T-helper 2 cell treated with Interferon-gamma antibody and Interleukin-4, amounts not matched to agents 5 μg/mL and 100 μg/mL, for 36 hours (primary cell): ENCODE data around the gene ZDHHC19.
"Not testable (repeated sequence)": the region's sequence is repeated elsewhere in the genome, so short reads cannot be mapped to it uniquely, and the experiment has no call there.

Experiments
- DNase-seq: peaks from one replicate; pipeline ENCODE4 v3.0.0; 2021; ENCODE audit warnings: low spot score
- H3K27ac Mint-ChIP-seq: one replicate; pipeline ENCODE4 v1.8.0; 2021; ENCODE audit warnings: mild to moderate bottlenecking, mixed read lengths
- H3K27me3 Mint-ChIP-seq: one replicate; pipeline ENCODE4 v1.8.0; 2021; ENCODE audit warnings: low read depth, mixed read lengths
- H3K36me3 Mint-ChIP-seq: one replicate; pipeline ENCODE4 v1.8.0; 2021; ENCODE audit warnings: low read depth, mixed read lengths
- H3K4me1 Mint-ChIP-seq: one replicate; pipeline ENCODE4 v1.8.0; 2021; ENCODE audit warnings: low read depth, mixed read lengths
- H3K4me3 Mint-ChIP-seq: one replicate; pipeline ENCODE4 v1.8.0; 2022; ENCODE audit warnings: mild to moderate bottlenecking, moderate library complexity, mixed read lengths
- H3K9me3 Mint-ChIP-seq: one replicate; pipeline ENCODE4 v1.8.0; 2021; ENCODE audit warnings: mixed read lengths

Gene ZDHHC19

GRCh38 chr3:196218155-196218712, 7.0 kb upstream of the ZDHHC19 start:
- H3K9me3 Mint-ChIP-seq, result no peaks in the 10 kb centered on the region
- H3K4me3 Mint-ChIP-seq, result no peak overlapping the region
- H3K4me1 Mint-ChIP-seq, result peaks cover 13% of the 10 kb centered on the region
- DNase-seq, result no peak
- H3K27ac Mint-ChIP-seq, result no peak overlapping the region
- no peaks in the 10 kb centered on the region for H3K36me3 Mint-ChIP-seq
- H3K27me3 Mint-ChIP-seq, result peaks cover 3% of the 10 kb centered on the region

- Mint-ChIP-seq H3K9me3 (no peaks in the 10 kb centered on the region), H3K27me3 (no peaks in the 10 kb centered on the region), H3K4me1 (peaks cover 13% of the 10 kb centered on the region), H3K4me3 (peak overlapping the region; percentile 24), H3K36me3 (no peaks in the 10 kb centered on the region), H3K27ac (peak overlapping the region; percentile 74)
- DNase-seq, result no peak
Measured at GRCh38 chr3:196217307-196218154, 6.3 kb upstream of the ZDHHC19 start.

- no peak for DNase-seq
- H3K36me3 Mint-ChIP-seq, result no peaks in the 10 kb centered on the region
- H3K4me3 Mint-ChIP-seq, result no peak overlapping the region
- no peak overlapping the region for H3K27ac Mint-ChIP-seq
- H3K9me3 Mint-ChIP-seq, result no peaks in the 10 kb centered on the region
- H3K4me1 Mint-ChIP-seq, result peaks cover 13% of the 10 kb centered on the region
- no peaks in the 10 kb centered on the region for H3K27me3 Mint-ChIP-seq
Measured at GRCh38 chr3:196216681-196217211, 5.5 kb upstream of the ZDHHC19 start.

- no peaks in the 10 kb centered on the region for H3K36me3 Mint-ChIP-seq
- no peaks in the 10 kb centered on the region for H3K9me3 Mint-ChIP-seq
- H3K27me3 Mint-ChIP-seq, result no peaks in the 10 kb centered on the region
- no peak for DNase-seq
- H3K4me3 Mint-ChIP-seq, result peak within 1 kb of the TSS; percentile 24
- peaks cover 13% of the 10 kb centered on the region for H3K4me1 Mint-ChIP-seq
- peak within 1 kb of the TSS; percentile 74 for H3K27ac Mint-ChIP-seq
Measured at GRCh38 chr3:196216089-196216564, 4.9 kb upstream of the ZDHHC19 start, which contains the start of gene SLC51A. SLC51A (plus strand) TSS chr3:196216534; CDS start chr3:196216713, 179 bp downstream.

GRCh38 chr3:196215493-196216020, 4.4 kb upstream of the ZDHHC19 start:
- no peak for DNase-seq
- H3K4me1 Mint-ChIP-seq, result peaks cover 13% of the 10 kb centered on the region
- no peak overlapping the region for H3K27ac Mint-ChIP-seq
- no peaks in the 10 kb centered on the region for H3K36me3 Mint-ChIP-seq
- H3K4me3 Mint-ChIP-seq, result no peak overlapping the region
- H3K9me3 Mint-ChIP-seq, result no peaks in the 10 kb centered on the region
- H3K27me3 Mint-ChIP-seq, result no peaks in the 10 kb centered on the region

GRCh38 chr3:196214783-196215441, 3.7 kb upstream of the ZDHHC19 start:
- DNase-seq, result no peak
- no peak overlapping the region for H3K27ac Mint-ChIP-seq
- no peaks in the 10 kb centered on the region for H3K36me3 Mint-ChIP-seq
- H3K4me1 Mint-ChIP-seq, result peaks cover 13% of the 10 kb centered on the region
- no peak overlapping the region for H3K4me3 Mint-ChIP-seq
- no peaks in the 10 kb centered on the region for H3K9me3 Mint-ChIP-seq
- H3K27me3 Mint-ChIP-seq, result peaks cover 2% of the 10 kb centered on the region

GRCh38 chr3:196209944-196210672, 1.1 kb downstream of the ZDHHC19 start:
- peaks cover 14% of the 10 kb centered on the region for H3K27me3 Mint-ChIP-seq
- not testable (repeated sequence) for H3K36me3 Mint-ChIP-seq, H3K9me3 Mint-ChIP-seq, H3K4me3 Mint-ChIP-seq, DNase-seq, H3K27ac Mint-ChIP-seq
- H3K4me1 Mint-ChIP-seq, result peaks cover 11% of the 10 kb centered on the region

GRCh38 chr3:196208942-196209695, 2.1 kb downstream of the ZDHHC19 start:
- no peaks in the 10 kb centered on the region for H3K9me3 Mint-ChIP-seq
- DNase-seq, result no peak
- no peaks in the 10 kb centered on the region for H3K36me3 Mint-ChIP-seq
- no peak overlapping the region for H3K27ac Mint-ChIP-seq
- H3K4me3 Mint-ChIP-seq, result peak overlapping the region; percentile 70
- peaks cover 19% of the 10 kb centered on the region for H3K27me3 Mint-ChIP-seq
- peaks cover 11% of the 10 kb centered on the region for H3K4me1 Mint-ChIP-seq

- Mint-ChIP-seq H3K27ac (peak overlapping the region; percentile 55), H3K27me3 (peaks cover 19% of the 10 kb centered on the region), H3K4me3 (peak overlapping the region; percentile 83), H3K4me1 (peaks cover 11% of the 10 kb centered on the region), H3K9me3 (no peaks in the 10 kb centered on the region), H3K36me3 (no peaks in the 10 kb centered on the region)
- DNase-seq, result no peak
Measured at GRCh38 chr3:196207833-196208607, 3.2 kb downstream of the ZDHHC19 start.

GRCh38 chr3:196207159-196207832, 3.9 kb downstream of the ZDHHC19 start:
- no peak overlapping the region for H3K27ac Mint-ChIP-seq
- H3K36me3 Mint-ChIP-seq, result no peaks in the 10 kb centered on the region
- H3K4me1 Mint-ChIP-seq, result peaks cover 11% of the 10 kb centered on the region
- H3K27me3 Mint-ChIP-seq, result peaks cover 21% of the 10 kb centered on the region
- no peaks in the 10 kb centered on the region for H3K9me3 Mint-ChIP-seq
- H3K4me3 Mint-ChIP-seq, result peak overlapping the region; percentile 83
- DNase-seq, result no peak

GRCh38 chr3:196205442-196206205, 5.6 kb downstream of the ZDHHC19 start:
- Mint-ChIP-seq H3K27me3 (peaks cover 21% of the 10 kb centered on the region), H3K4me1 (peaks cover 11% of the 10 kb centered on the region)
- not testable (repeated sequence) for H3K9me3 Mint-ChIP-seq, DNase-seq, H3K36me3 Mint-ChIP-seq, H3K27ac Mint-ChIP-seq, H3K4me3 Mint-ChIP-seq
